Retina (tissue), 1 donor: ENCODE results near the gene DIP2C.
"Not testable (repeated sequence)": the region's sequence is repeated elsewhere in the genome, so short reads cannot be mapped to it uniquely, and the experiment has no call there.

Source experiments
- DNase-seq: peaks from one replicate; pipeline ENCODE4 v3.0.0-alpha.2; 2016

DIP2C gene

GRCh38 chr10:396535-397220 lies 292.8 kb downstream of the DIP2C start:
- DNase-seq = no peak

GRCh38 chr10:396107-396506 lies 293.4 kb downstream of the DIP2C start:
- no peak for DNase-seq

- no peak for DNase-seq
Observed at GRCh38 chr10:395665-396064, 293.8 kb downstream of the DIP2C start.

GRCh38 chr10:394439-395101 lies 294.9 kb downstream of the DIP2C start:
- DNase-seq = not testable (repeated sequence)

GRCh38 chr10:393787-394438 lies 295.6 kb downstream of the DIP2C start:
- DNase-seq = no peak

- DNase-seq = no peak
Observed at GRCh38 chr10:393106-393745, 296.2 kb downstream of the DIP2C start.

- DNase-seq = no peak
Observed at GRCh38 chr10:392705-393037, 296.8 kb downstream of the DIP2C start.

- no peak for DNase-seq
Observed at GRCh38 chr10:391847-392704, 297.4 kb downstream of the DIP2C start.

GRCh38 chr10:391305-391704 lies 298.2 kb downstream of the DIP2C start:
- no peak for DNase-seq

GRCh38 chr10:390449-391100 lies 298.9 kb downstream of the DIP2C start:
- DNase-seq = no peak

- DNase-seq = no peak
Observed at GRCh38 chr10:389836-390448, 299.5 kb downstream of the DIP2C start.

- DNase-seq = no peak
Observed at GRCh38 chr10:389261-389790, 300.1 kb downstream of the DIP2C start.

- DNase-seq = no peak
Observed at GRCh38 chr10:388661-389045, 300.8 kb downstream of the DIP2C start.

- DNase-seq = no peak
Observed at GRCh38 chr10:387909-388660, 301.4 kb downstream of the DIP2C start.

GRCh38 chr10:387593-387891 lies 301.9 kb downstream of the DIP2C start:
- DNase-seq = no peak

GRCh38 chr10:386771-387592 lies 302.5 kb downstream of the DIP2C start:
- no peak for DNase-seq

GRCh38 chr10:385571-386300 lies 303.7 kb downstream of the DIP2C start:
- no peak for DNase-seq

GRCh38 chr10:384538-385305 lies 304.7 kb downstream of the DIP2C start:
- no peak for DNase-seq

- DNase-seq = no peak
Observed at GRCh38 chr10:383519-383918, 305.9 kb downstream of the DIP2C start.
